ENCODE measurements around the gene DESI2.
A peak's percentile ranks its signal among the peaks of the same experiment; 100 is the strongest.

The DESI2 gene

DNA sequence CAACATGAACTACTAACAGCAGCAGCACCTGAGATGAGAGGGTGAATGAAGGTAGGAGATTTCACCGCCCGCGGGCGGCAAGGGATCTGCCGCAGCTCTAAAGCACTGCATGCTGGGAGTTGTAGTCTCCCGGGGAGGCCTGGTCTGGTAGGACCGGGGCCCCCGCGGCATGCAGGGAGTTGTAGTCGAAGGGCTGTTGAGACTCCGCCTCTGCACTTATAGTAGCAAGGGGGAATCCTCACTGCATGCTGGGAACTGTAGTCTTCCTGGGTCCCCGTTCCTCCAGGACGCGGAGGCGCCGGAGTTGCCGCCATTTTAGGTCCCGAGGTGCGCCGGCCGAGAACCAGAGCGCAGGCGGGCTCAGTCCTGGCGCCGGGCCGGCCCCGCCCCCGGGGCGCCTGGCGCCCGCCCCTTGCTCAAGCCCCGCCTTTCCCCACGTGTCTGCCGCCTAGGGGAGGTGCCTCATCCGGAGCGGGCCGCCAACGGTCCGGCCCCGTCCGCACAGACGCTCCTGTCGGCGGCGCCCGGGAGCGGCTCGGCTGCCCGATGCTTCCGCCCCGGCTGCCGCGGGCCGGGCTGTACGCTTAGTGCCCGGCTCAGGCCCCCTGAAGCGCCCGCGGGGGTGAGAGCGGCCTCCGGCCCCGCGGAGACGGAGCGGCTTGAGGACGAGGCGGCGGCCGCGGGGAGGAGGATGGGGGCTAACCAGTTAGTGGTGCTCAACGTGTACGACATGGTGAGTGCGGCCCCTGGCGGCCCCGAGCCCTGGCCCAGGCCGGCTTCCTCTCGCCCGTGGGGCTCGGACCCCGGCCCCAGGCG lies at the start of gene DESI2:
Gene DESI2 (plus strand): TSS at position 504 of the 816 bp plus-strand sequence. CDS start 188 bp downstream, at position 692.
- DNase-seq: peak; percentile 99

DNA sequence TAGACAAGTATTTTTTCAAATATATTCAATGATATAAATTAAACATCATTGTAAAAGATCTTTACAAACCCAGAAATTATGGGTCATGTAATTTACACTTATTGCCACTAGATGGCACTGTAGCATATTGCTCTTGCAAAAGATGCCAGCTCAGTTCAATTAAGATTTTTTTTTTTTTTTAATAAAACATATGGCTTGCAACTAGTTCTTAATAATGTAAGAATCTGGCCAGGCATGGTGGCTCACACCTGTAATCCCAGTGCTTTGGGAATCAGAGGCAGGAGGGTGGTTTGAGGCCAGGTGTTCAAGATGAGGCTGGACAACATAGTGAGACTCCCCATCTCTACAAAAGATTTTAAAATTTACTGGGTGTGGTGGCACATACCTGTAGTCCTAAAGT lies 49.4 kb upstream of the DESI2 start:
- DNase-seq: no peak

DNA sequence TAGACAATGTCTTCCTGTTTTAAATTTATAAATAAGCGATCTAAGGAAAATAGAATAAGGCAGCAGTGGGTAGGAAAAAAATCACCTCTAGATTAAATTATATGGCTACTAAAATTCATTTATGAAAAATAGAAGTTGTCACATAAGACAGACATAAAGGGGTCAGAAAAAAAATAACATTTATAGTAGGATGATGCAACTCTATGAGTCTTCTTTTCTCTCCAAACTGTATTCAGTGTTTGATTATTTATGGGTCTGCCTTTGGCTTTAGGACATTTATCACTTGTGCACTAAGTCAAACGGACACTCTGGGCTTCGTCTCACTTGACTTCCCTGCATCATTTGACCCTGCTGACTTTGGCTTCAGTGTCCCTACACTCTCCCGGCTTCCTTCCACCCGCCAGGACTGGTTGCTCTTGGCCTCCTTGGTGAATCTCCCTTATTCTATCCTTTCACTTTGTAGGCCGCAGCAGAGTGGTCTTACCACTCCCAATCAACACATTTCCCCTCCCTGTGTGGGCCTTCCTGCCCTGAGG lies 47.0 kb upstream of the DESI2 start:
- no peak for DNase-seq

DNA sequence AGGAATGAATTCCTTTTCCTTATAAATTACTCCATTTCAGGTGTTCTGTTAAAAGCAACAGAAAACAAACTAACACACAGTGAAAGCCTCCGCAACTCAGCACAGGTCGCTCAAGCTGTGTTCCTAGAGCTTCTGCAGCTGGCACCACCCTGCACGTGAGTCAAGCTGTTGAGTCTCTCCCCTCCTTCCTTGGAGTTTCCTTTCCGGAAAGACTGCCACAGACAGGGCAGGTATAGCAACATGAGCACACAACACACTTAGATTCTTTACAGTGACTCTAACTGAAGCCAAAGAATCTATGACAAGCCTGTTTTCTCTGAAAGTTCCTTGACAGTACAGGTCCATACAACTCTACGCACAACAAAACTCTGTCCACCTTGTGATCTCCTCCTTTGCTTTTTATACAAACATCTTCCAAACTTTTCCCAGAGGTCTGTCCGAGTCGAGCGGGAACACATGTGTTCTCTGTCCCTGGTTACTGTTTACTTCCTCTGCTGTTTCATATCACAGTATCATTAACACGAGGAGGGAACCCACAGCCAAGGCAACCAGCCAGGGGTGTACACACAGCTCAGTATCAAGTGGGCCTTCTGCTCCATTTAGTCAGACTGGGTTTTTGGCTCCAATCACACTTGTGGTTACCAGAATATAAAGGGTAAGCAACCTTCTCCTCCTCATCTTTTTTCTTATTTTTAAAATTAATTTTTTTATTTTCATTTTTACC lies 38.7 kb upstream of the DESI2 start:
- no peak for DNase-seq

DNA sequence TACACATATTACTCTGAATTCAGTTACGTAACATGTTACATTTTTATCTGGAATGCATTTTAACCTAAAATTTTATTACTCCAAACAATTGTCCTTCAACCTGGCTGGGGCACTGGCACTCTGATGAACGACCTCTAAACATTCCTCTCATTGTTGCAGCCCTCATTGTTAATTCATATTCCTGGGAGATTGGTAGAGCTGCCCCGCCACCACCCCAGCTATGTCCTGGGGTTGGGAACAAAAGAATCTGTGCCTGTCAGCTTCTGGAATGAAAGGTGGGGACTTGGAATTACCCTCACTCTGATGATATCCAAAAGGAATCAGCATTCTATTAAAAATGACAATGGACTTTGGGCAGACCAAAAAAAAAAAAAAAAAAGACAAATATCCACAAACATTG lies 38.0 kb upstream of the DESI2 start:
- no peak for DNase-seq

DNA sequence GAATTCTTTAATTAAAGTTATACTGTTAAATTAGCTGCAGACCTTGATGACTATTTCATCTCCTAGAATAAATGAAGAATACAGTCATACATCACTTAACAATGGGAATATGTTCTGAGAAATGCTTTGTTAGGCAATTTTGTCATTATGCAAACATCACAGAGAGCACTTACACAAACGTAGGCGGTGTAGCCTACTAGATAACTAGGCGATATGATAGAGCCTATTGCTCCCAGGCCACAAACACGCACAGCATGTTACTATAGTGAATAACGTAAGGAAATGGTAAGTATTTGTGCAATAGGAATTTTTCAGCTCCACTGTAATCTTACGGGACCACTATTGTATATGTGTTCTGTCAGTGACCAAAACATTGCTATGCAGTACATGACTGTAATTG lies 37.6 kb upstream of the DESI2 start:
- DNase-seq: no peak

DNA sequence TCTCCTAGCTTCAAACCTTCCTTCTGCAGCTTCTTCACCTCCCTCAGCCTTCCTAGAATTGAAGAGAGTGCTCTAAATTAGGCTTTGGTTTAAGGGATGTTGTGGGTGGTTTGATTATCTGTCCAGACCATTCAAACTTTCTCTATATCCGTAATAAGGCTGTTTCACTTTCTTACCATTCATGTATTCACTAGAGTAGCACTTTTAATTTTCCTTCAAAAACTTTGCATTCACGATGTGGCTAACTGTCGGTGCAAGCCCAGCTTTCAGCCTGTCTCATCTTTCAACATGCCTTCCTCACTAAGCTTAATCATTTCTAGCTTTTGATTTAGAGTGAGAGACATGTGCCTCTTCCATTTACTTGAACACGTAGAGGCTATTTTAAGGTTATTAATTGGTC lies 26.2 kb upstream of the DESI2 start:
- DNase-seq: no peak

DNA sequence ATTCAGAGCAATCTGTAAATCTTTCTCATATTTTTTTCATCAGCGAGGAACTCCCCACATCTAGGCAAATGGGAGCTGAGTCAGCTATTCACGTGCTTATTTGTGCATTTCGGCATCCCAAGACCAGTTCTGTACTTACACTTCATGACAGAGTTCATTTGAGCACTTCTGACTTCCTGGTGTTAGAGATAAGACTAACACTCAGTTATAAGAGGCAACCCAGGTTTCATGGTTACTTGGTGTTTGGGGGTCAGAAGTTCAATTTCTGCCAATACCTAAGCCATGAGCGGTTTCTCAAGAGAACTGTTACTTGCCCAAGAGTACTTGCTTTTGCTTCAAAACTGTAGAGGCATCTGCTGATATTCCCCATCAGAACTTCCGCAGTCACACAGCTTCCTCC lies 24.1 kb upstream of the DESI2 start:
- no peak for DNase-seq

DNA sequence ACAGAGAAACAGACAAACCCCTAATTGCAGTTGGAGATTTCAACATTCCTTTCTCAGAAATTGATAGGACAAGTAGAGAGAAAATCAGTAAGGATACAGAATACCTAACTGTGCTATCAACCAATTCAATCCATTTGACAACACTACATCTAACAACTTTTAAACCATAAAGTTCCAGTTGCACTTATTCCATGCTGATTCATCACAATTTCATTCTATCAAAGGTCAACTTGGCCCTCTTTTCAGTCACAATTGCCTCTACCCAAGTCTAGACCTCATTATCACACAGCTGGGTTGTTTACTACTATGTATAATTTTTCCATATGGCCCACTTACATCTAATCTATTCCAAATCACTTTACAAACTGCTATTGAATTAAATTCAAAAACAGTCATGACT lies 19.8 kb upstream of the DESI2 start:
- no peak for DNase-seq

DNA sequence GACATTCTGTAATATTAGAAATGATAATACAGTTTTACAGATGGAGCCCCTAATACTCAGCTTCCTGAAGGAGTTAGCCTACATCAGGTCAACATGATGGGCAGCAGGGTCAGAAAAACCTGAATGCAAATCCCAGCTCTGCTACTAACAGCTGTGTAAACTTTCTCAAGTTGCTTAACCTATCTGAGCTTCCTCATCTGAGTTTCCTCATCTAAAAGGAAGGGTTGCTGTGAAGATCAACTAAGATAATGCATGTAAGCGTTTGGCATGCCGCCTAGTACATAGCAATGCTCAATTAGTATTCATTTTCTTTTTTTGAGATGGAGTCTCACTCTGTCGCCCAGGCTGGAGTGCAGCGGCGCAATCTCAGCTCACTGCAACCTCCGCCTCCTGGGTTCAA lies 18.4 kb upstream of the DESI2 start:
- no peak for DNase-seq

DNA sequence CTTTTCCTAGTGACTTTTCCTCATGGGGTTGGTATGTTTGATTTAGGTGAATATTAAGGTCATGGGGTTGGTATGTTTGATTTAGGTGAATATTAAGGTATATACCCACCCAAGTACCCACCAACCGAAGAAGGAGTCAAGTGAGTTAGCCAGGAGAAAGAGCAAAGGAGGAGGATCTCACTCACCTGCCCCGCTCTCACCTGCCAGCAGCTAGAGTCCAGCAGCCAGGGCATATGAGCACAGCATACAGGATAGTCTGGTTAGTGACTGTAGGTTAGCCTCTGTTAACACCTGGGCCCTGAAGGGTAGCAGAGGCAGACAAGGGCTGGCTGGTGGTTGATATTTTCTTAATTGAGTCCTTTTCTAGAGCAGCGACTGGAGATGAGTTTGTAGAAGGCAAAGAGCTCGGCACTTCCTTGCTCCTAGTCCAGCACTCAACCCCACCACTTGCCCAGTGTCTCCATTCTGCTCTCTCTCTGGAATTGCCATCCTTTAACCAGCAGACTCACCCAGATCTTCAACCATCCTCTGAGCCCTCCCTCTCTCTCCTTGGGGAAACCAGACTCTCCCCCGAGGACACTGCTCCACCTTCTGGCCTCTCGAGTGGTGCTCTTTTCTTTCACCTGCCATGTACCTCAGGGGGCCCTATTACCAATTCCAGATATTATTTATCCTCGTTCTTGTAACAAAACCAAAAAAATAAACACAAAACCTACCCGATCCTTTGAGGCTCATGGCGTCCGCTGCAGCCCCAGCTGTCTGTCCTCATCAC lies 16.3 kb upstream of the DESI2 start:
- DNase-seq: no peak

DNA sequence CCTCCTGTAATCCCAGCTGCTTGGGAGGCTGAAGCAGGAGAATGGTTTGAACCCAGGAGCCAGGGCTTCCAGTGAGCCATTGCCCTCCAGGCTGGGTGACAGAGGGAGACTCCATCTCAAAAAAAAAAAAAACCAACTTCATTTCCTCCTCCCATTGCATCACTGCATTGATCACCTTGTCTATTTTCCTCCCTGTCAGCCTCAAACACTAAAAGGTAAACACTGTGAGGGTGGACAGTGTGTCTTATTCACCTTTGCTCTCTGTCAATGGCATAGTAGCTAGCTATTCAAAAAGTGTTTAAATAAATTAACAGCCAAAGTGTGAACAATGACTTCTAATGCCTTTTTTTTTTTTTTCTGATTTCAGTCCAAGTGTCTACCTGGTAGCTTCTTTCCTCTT lies 13.4 kb upstream of the DESI2 start:
- DNase-seq: no peak

DNA sequence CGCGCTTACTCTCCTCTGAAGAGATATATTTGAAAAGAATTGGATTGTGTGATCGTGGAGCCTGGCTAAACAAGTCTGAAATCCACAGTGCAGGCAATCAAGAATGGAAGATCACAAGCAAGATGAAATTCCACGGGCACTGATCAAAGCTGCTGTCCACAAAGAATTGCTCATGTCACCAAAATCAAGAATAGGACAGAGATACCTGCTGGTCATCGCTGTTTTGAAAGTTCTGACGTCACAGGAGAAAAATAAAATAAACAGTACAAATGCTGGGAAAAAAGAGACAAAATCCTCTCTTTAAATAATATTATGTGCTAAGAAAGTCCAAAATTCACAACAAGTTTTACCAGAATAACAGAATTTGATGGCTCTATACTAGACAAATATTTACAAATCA lies 12.0 kb upstream of the DESI2 start:
- no peak for DNase-seq

DNA sequence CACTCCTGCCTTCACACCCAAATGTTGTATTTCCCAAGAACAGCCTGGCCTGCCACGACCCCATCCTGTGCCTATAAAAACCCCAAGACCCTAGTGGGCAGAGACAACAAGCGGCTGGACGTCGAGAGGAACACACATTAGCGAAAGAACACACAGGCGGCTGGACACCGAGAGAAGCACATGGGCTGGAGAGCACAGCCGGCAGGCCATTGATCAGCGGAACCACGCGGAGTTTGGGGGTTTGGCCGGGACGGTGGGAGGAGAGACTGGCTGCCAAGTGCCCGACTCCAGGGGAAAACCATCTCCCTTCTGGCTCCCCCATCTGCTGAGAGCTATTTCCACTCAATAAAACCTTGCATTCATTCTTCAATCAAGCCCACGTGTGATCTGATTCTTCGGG lies 10.4 kb upstream of the DESI2 start:
- DNase-seq: no peak

DNA sequence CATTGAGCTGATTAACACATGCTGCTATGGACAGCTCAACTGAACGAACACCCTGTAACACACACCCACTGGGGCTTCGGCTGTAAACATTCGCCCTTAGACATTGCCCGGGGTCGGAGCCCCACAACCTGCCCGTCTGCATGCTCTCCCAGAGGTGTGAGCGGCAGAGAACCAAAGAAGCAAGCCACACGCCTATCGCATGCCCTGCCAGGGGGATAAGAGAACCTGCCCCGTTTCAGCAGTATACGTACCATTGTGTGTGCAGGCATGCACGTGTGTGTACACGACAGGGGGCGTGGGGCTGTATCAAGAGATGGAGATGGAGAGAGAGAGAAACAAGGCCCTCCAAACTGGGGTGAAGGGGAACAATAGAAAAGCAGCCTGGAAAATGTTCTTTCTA lies 9.9 kb upstream of the DESI2 start:
- DNase-seq: no peak

DNA sequence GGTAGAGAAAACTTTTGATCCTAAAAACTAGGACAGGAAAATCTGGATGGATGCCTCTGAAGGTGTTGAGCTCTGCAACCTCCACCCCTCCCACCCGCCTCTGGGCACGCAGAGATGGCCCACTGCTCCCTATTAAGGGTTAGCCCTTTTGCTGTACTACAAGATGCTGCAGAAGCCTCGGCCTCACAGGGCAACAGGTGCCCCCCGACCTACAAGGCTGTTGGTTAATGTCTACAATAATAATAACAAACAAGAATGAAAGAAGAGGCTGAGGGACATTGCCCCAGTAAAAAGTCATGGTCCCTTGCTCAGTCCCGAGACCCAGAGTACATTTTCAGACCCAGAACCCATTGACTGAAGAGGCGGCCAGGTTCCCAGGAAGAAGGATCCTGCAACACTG lies 7.5 kb upstream of the DESI2 start:
- DNase-seq: no peak

DNA sequence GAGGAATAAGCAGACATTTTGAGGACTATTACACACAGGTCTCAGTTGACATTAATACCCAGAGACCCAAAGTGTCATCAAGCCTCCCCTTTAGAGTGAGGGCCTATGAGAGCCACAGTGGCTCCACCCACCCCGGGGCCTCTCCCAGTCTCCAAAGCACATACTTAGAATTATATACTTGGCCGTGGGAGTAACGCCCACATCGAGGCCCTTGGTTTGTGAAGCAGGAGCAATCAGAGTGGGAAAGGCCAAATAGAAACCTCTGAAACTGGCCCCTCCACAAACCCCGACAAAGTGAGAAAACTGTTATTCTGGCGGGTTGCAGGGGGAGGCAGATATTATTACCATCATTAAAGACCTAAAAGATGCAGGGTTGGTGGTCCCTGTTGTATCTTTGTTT lies 7.0 kb upstream of the DESI2 start:
- DNase-seq: no peak

DNA sequence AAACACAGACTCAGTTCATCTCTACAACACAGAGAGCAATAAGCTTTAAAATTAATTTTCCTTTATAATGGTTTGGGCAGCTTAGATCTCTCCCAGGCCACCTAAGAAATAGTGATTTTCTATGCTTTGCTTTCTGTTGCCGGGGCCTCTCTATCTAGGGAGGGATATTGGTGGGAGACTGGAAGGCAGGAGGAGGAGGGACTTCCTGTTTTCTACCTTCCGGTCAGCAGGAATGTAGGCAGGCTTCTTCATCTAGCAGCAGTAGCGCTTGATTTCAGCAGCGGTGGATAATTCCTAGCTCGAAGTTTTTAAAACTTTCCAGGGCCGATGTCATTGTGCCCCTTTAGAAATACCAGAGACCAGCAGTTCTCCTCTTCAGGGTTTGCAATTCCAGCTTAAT lies 5.1 kb upstream of the DESI2 start:
- DNase-seq: no peak

DNA sequence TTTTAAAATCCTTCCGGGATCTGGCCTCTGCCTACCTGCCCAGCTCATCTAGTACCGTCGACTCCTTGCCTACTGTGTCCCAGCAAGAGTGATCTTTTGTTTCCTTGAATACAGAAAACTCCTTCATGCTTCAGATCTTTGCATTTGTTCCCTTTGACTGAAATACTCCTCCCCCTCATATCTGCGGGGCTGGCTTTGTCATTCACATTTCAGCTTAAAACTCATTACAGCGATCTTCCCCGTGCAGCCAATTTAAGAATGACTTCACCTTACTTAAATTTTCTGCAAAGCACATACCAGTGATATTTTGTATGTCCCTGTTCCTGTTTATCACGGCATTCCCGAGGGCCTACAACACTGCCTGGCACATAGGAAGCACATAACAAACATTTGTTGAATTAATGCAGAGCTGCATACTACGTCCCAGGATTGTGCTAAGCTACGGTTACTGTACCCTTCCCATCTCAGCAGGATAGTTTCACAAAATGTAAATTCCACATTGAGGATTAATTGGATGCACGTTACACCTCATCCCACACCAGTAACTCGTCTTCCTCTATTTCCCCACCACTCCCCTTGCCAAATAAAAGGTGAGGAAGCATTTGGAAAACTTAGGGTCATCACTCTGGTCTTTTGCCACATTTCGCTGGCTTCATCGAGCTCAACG lies 837 bp upstream of the DESI2 start:
- no peak for DNase-seq

DNA sequence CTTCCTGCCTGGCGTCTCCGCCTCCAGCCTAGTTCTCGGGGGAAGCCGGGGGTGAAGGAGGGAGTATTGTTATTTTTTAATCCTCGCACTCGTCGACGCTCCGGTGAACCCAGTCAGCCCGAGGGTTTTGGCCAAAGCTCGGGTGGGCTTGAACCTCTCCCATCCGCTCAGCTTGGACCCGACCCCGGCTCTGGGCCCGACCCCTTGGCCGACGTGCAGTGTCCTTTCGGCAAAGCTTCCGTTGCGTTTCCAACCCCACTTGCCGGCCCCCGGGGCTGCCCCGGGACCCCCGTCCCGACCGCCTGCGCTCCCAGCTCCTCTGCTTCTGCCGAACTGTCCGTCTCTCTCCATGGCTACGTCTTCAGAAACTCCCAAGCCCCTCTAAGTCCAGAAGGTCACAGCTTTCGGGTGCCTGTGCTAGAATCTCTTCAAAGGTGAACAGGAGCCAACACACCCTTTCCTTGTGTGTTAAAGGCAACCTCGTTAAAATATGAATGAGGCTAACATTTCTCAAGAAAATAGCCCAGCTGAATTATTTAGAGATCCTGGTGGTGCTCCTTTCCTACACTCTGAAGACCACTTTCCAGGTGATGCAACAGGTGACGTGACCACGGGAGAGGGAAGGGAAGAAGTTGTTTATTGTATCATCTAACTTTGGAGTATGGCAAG lies 647 bp downstream of the DESI2 start:
- DNase-seq: no peak

DNA sequence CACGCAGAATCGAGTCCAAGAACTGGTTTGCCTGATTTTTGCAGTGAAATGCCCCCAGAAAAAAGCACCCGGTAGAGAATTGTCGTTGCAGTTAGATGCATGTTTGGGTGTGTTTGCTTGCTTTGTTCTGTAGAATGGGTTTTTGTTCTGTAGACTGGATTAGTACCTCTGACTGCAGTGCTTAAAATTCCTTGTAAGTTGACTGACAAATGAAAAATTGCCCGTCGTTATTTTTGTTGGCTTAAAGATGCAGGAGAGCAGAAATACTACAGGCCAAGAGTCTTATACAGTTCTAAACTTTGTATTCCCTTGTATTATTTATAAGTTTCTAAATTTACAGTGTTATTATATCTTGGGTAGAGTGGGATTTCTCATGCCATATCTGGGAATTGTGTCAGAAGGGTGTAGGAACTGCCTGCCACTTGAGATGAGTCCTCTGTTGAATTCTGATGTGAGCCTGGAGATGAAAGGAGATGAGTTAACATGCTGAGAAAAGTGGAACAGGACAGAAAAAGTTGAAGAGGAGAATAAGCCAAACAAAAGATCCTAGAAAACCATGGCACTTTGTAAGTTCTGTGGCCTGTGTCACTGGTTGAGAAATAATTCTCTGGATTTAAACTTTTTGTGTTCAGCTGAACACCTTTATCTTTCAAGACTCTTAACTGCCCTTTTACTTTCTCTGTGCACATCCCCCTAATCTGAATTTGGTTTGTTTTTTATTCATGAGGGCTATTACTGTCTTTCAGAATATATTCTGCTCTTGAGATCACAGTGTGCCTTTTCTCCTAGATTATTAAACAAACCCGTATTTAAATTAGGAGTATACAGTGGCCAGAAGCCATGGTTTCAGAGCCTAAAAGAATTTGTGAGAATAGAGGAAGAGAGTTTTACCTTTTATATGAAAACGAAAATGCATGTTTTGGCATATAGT lies 1.4 kb downstream of the DESI2 start:
- no peak for DNase-seq
